Keratinocyte (primary cell): Measurements from ENCODE around the gene ZNF521. TPM values are rescaled to one million over a fixed set of nuclear protein-coding genes. Genes with fewer than 3 reads are reported as not detected.

ENCODE experiments used
- DNase-seq: peaks from one replicate; pipeline ENCODE4 v3.0.0-alpha.2; 2011; ENCODE audit warnings: low read depth, missing footprints, low spot score
- FAIRE-seq: peaks from 2 replicates; lab custom pipeline; 2011; peaks lifted over from hg19 to GRCh38; lab: Jason Lieb, UNC
- H2AFZ ChIP-seq: 2 replicates; pipeline ENCODE4 v1.6.0; 2012; ENCODE audit warnings: low read length, control low read depth, inconsistent platforms; ENCODE audit not compliant: control insufficient read depth
- H3K27ac ChIP-seq: 2 replicates; pipeline ENCODE4 v1.5.1; 2011; ENCODE audit warnings: low read length; ENCODE audit not compliant: control insufficient read depth, insufficient read depth
- H3K27me3 ChIP-seq: 3 replicates; pipeline ENCODE4 v1.6.0; 2011; ENCODE audit warnings: low read length; ENCODE audit not compliant: control insufficient read depth, insufficient read depth; ENCODE audit errors: extremely low read depth
- H3K36me3 ChIP-seq, 2 experiments: 2 replicates in 1 of 2; 3 replicates in 1 of 2; pipeline ENCODE4 v1.5.1; 2011; ENCODE audit warnings: low read length in 2 of 2, mild to moderate bottlenecking in 1 of 2; ENCODE audit not compliant: control insufficient read depth in 2 of 2, insufficient read depth in 2 of 2; ENCODE audit errors: extremely low read depth in 1 of 2
- H3K4me1 ChIP-seq: 3 replicates; pipeline ENCODE4 v1.5.1; 2011; ENCODE audit warnings: low read length; ENCODE audit not compliant: control insufficient read depth, insufficient read depth; ENCODE audit errors: extremely low read depth
- H3K4me2 ChIP-seq: 3 replicates; pipeline ENCODE4 v1.6.0; 2011; ENCODE audit warnings: low read depth, low read length; ENCODE audit not compliant: control insufficient read depth, insufficient read depth; ENCODE audit errors: extremely low read depth
- H3K4me3 ChIP-seq, 3 experiments: fragments of 200-600 bp in 1 of 3; sonication (generic) in 1 of 3; 2 replicates in 2 of 3; 3 replicates in 1 of 3; pipeline ENCODE4 v1.5.1; 2011 to 2016; ENCODE audit warnings: low read length in 3 of 3, mild to moderate bottlenecking in 3 of 3, control low read depth in 2 of 3, inconsistent platforms in 1 of 3, low read depth in 1 of 3, mixed read lengths in 1 of 3, mixed run types in 1 of 3, moderate library complexity in 1 of 3; ENCODE audit not compliant: control insufficient read depth in 2 of 3, insufficient read depth in 2 of 3; ENCODE audit errors: extremely low read depth in 1 of 3
- H3K79me2 ChIP-seq: 2 replicates; pipeline ENCODE4 v1.6.0; 2012; ENCODE audit warnings: low read length; ENCODE audit not compliant: control insufficient read depth, insufficient read depth
- H3K9ac ChIP-seq: 3 replicates; pipeline ENCODE4 v1.6.0; 2011; ENCODE audit warnings: low read length; ENCODE audit not compliant: control insufficient read depth, insufficient read depth; ENCODE audit errors: extremely low read depth
- H3K9me1 ChIP-seq: 3 replicates; pipeline ENCODE4 v1.6.0; 2011; ENCODE audit warnings: low read length; ENCODE audit not compliant: control insufficient read depth, insufficient read depth; ENCODE audit errors: extremely low read depth
- H3K9me3 ChIP-seq: 2 replicates; pipeline ENCODE4 v1.5.1; 2012; ENCODE audit warnings: low read depth, low read length; ENCODE audit not compliant: control insufficient read depth
- H4K20me1 ChIP-seq: 3 replicates; pipeline ENCODE4 v1.6.0; 2011; ENCODE audit warnings: low read length; ENCODE audit not compliant: control insufficient read depth, insufficient read depth; ENCODE audit errors: extremely low read depth
- EZH2 ChIP-seq: IDR thresholded peaks from one replicate; pipeline ENCODE4 v1.6.1; 2012; ENCODE audit warnings: inconsistent platforms, mild to moderate bottlenecking, low read length, moderate library complexity
- dilution Hi-C: fragments of 300-500 bp; cut with MboI; formaldehyde crosslinking; loops from one replicate; pipeline ENCODE4 v1.7.0; 2020; ENCODE audit warnings: low sequenced_read_pairs; ENCODE audit not compliant: extremely low pct_ligation_motif_present
- polyA plus RNA-seq, 5 experiments: library from polyadenylated mRNA; depleted of rRNA in 3 of 5; stranded (reverse) in 3 of 5; stranded (forward) in 1 of 5; unstranded in 1 of 5; fragments of >200 nt; gene quantifications; 1 replicate in 1 of 5; 2 replicates in 3 of 5; 3 replicates in 1 of 5; pipeline versions ENCODE4 v1.2.1 to v1.2.3, GENCODE V29; 2011 to 2012; ENCODE audit warnings: missing spikeins in 2 of 5, low read depth in 1 of 5, low replicate concordance in 1 of 5
- TF ChIP-seq, protein P1 (sequence below), 3 experiments: IDR thresholded peaks in 1 of 3; conservative IDR thresholded peaks in 1 of 3; optimal IDR thresholded peaks in 1 of 3; 2 replicates in 2 of 3; 3 replicates in 1 of 3; pipeline versions ENCODE3 to v1.5.1; 2011; ENCODE audit warnings: low read length in 3 of 3, mild to moderate bottlenecking in 3 of 3, moderate library complexity in 2 of 3, control low read depth in 1 of 3, inconsistent platforms in 1 of 3; ENCODE audit not compliant: insufficient read depth in 2 of 3; ENCODE audit errors: extremely low read depth in 1 of 3

ZNF521 gene
- polyA plus RNA-seq, 1 donor (not counting 4 experiments of a cell fraction or from before 2014, with no cell fraction given) = 0.07 TPM

DNA sequence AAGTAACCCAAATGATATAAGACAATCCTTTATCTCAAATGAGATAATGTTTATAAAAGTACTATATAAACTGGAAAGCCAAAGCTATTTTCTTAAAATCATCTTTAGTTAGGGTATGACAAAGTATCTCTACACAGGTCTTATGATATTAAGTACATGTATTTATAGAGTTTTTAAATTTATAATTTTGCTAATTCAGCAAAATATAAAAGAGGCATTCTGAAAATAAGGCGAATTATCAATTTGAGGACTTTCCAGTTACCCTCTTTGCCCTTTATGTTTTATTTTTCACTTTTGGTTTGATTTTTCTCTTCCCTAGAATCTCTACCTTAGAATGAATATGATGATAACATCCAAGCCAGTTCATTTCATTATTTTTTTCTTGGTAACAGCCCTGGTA, 115.2 kb downstream of the ZNF521 start:
- TF ChIP-seq EZH2 = no peak
- TF ChIP-seq, protein P1, sequence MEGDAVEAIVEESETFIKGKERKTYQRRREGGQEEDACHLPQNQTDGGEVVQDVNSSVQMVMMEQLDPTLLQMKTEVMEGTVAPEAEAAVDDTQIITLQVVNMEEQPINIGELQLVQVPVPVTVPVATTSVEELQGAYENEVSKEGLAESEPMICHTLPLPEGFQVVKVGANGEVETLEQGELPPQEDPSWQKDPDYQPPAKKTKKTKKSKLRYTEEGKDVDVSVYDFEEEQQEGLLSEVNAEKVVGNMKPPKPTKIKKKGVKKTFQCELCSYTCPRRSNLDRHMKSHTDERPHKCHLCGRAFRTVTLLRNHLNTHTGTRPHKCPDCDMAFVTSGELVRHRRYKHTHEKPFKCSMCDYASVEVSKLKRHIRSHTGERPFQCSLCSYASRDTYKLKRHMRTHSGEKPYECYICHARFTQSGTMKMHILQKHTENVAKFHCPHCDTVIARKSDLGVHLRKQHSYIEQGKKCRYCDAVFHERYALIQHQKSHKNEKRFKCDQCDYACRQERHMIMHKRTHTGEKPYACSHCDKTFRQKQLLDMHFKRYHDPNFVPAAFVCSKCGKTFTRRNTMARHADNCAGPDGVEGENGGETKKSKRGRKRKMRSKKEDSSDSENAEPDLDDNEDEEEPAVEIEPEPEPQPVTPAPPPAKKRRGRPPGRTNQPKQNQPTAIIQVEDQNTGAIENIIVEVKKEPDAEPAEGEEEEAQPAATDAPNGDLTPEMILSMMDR (optimal IDR thresholded peaks at IDR 0.05 in 1 of 3, IDR thresholded peaks at IDR 0.05 in 1 of 3, conservative IDR thresholded peaks at IDR 0.05 in 1 of 3; ENCODE audit: extremely low read depth in 1 of 3, insufficient read depth in 2 of 3, low read length in 3 of 3) = no peak
- H3K79me2 ChIP-seq = no peaks in the 10 kb centered on the region
- dilution Hi-C loops = no loop called here
- no peak overlapping the region for H3K4me2 ChIP-seq
- DNase-seq = no peak
- H3K4me3 ChIP-seq = no peak overlapping the region
- no peak overlapping the region for H3K27ac ChIP-seq
- FAIRE-seq = no peak
- H4K20me1 ChIP-seq = no peaks in the 10 kb centered on the region
- no peaks in the 10 kb centered on the region for H3K9me3 ChIP-seq
- H3K9ac ChIP-seq = no peak overlapping the region
- H2AFZ ChIP-seq = no peak overlapping the region
- H3K4me1 ChIP-seq = no peaks in the 10 kb centered on the region
- H3K9me1 ChIP-seq = no peaks in the 10 kb centered on the region
- H3K27me3 ChIP-seq = no peaks in the 10 kb centered on the region
- H3K36me3 ChIP-seq = no peaks in the 10 kb centered on the region

DNA sequence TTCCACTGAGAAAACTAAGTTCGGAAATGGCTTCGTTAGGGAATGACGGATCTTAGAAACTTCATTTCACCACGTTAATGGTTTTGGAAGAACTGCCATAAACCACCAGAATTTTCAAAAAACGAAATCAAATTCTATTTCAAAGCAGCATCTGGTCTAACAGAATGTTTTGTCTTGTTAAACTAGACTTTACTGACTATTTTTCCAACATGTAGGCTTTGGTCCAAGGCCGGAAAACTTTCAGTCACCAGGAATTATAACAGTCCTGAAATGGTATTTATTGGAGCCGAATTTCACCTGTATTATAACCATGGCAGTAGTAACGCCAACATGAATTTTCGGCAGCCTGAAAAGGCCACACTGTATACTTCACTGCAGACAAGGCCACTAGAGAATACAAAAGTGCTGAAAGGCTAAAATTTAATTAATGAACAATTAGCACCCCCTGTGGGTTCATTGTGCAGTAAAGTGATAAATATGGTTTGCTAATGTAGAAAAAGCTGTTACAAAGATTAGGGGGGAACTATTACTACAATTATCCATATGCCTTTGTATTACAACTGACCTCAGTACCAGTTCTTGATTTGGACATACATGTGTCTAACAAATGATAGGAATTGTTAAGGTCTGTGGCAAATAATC, 116.4 kb downstream of the ZNF521 start:
- no peak for DNase-seq
- no peak overlapping the region for H3K9ac ChIP-seq
- no peak overlapping the region for H3K27ac ChIP-seq
- no peak for FAIRE-seq
- no peaks in the 10 kb centered on the region for H3K79me2 ChIP-seq
- TF ChIP-seq, protein P1 (optimal IDR thresholded peaks at IDR 0.05 in 1 of 3, IDR thresholded peaks at IDR 0.05 in 1 of 3, conservative IDR thresholded peaks at IDR 0.05 in 1 of 3; ENCODE audit: extremely low read depth in 1 of 3, insufficient read depth in 2 of 3, low read length in 3 of 3) = no peak
- no peak for TF ChIP-seq EZH2
- H3K27me3 ChIP-seq = no peaks in the 10 kb centered on the region
- no peaks in the 10 kb centered on the region for H3K9me1 ChIP-seq
- no peaks in the 10 kb centered on the region for H4K20me1 ChIP-seq
- H2AFZ ChIP-seq = no peak overlapping the region
- H3K4me1 ChIP-seq = no peaks in the 10 kb centered on the region
- H3K36me3 ChIP-seq = no peaks in the 10 kb centered on the region
- no peak overlapping the region for H3K4me2 ChIP-seq
- no peak overlapping the region for H3K4me3 ChIP-seq
- dilution Hi-C loops = no loop called here
- no peaks in the 10 kb centered on the region for H3K9me3 ChIP-seq
